ENCODE data around the gene DCAKD.
A peak's percentile ranks its signal among the peaks of the same experiment; 100 is the strongest.
"Not testable (repeated sequence)": the region's sequence is repeated elsewhere in the genome, so short reads cannot be mapped to it uniquely, and the experiment has no call there.

The DCAKD gene

GRCh38 chr17:45063198-45063597 is 11.8 kb upstream of the DCAKD start:
- FAIRE-seq, result no peak

GRCh38 chr17:45061606-45062205 is 10.3 kb upstream of the DCAKD start:
- FAIRE-seq, result no peak

- FAIRE-seq, result peak; percentile 97
Observed at GRCh38 chr17:45060797-45061605, 9.6 kb upstream of the DCAKD start, which contains the start of gene NMT1. Gene NMT1, plus strand, starts transcription at chr17:45061317. Its CDS starts 13 bp downstream, at chr17:45061330.

- FAIRE-seq, result no peak
Observed at GRCh38 chr17:45060382-45060796, 9.0 kb upstream of the DCAKD start.

- FAIRE-seq, result no peak
Observed at GRCh38 chr17:45052052-45052772, 780 bp upstream of the DCAKD start.

- FAIRE-seq, result not testable (repeated sequence)
Observed at GRCh38 chr17:45051720-45052051, 254 bp upstream of the DCAKD start.

- no peak for FAIRE-seq
Observed at GRCh38 chr17:45050481-45051059, 862 bp downstream of the DCAKD start.

GRCh38 chr17:45048795-45049563 is 2.5 kb downstream of the DCAKD start:
- no peak for FAIRE-seq

GRCh38 chr17:45046537-45047125 is 4.8 kb downstream of the DCAKD start:
- FAIRE-seq, result no peak

DNA sequence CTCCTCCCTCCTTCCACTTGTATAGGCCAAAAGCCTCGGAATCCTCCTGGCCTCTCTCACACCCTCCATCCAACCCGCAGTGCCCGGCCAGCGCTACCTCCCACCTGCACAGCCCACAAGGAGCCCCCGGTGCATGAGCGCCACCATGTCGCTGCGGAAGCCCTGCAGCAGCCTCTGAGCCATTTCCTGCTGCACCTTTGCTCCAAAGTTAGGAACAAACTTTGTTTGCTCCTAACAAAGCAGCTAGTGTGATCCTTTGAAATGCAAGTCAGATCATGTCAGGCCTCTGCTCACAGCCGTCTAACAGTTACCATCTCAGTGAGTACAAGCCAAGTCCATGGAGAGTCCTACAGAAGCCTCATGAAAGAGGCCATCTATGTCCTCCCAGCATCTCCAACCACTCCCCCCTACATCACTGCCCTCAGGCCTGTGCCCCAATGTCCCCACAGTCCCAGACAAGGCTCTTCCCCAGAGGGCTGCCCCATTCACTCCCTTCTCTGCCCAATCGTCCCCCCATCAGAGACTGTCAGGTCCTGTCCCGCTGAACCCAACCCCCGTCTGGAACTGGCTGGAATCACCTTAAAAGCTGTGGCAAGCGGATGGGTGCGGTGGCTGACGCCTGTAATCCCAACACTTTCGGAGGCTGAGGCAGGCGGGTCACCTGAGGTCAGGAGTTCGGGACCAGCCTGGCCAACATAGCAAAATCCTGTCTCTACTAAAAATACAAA is 7.5 kb downstream of the DCAKD start:
- no peak for FAIRE-seq

- FAIRE-seq, result no peak
Observed at GRCh38 chr17:45042346-45043120, 8.9 kb downstream of the DCAKD start.

GRCh38 chr17:45040459-45040858 is 11.0 kb downstream of the DCAKD start:
- FAIRE-seq, result no peak

GRCh38 chr17:45038728-45039634 is 12.5 kb downstream of the DCAKD start:
- no peak for FAIRE-seq

DNA sequence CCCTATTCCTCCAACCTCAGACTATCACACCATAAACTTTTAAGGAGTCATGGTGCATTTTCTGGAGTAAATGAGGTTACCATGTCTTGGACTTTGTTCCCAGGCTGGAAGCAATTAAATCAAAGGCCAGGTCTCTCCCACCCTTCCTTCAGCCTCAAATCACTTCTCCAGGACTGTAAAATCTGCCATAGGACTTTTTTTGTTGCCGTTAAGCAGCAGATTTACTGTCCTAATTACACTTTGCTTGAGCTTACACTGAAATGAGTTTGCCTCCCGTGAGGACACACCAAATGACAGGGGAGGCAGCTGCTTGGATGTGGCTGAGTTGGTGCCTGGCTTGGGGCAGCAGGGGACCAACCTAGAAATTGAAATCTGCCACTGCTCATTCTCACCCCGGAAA is 14.7 kb downstream of the DCAKD start:
- FAIRE-seq, result no peak

- FAIRE-seq, result no peak
Observed at GRCh38 chr17:45035848-45036247, 15.6 kb downstream of the DCAKD start.

GRCh38 chr17:45034599-45034998 is 16.8 kb downstream of the DCAKD start:
- FAIRE-seq, result no peak

GRCh38 chr17:45032174-45032541 is 19.3 kb downstream of the DCAKD start:
- FAIRE-seq, result no peak

DNA sequence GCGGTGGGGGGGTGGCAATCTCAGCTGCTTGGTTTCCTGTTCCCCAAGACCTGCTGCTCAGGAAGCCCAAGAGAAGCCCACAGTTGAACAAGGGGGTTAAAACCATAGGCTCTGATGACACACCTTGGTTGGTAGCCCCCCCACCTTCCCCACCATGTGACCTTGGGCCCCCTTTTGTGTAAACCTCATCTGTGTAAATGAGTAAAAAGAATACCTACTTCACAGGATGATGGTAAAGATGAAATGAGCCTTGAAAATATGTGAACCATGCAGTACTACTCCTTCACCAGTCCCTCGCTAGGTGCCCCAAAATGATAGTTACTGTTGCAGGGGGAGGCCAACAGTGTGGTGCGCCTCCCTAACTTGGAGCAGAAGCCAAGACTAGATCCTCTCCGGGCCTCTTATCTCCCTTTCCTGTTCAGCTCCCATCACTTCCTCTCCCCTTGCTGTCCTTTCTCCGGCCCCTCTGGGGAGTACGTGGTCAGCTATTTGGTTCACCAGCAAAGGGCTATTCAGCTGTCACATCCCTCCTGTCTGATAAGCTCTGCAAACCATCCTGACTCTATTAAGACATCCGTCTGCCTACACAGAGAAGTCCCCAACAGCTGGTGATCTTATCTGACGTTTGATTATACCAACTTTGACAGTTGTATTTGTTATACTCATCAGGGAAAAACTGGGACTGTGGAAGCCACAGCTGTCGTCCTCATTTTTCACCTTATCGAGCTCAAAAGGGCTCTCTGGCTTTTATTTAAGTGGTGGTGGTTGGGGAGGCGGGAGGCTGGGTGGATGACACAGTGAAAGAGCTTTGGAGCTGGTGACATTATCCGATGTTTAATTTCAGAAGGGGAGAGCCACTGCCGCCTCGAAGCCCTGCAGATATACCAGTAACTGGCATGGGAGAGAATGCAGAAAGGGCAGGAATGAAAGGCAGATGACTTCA is 19.9 kb downstream of the DCAKD start:
- FAIRE-seq, result no peak

DNA sequence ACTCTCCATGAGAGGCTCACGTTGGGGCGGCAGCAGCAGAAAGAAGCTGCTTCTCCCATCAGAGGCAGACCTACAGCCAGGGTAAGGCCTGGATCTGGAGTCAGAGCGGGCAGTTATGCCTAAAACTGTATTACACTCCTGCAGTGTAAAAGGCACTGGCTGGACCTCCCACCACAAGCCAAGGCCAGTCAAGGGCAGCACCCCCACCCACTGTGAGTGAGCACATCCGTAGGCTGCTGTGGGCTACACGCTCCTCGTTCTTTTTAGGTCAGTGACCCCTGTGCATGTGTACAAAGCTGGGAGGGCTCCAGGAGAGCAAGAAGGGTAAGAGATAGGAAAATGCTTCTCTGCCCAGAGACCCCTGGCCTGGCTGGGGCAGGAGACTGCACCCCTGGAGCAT is 20.7 kb downstream of the DCAKD start:
- FAIRE-seq, result no peak

Data from A204.1 (cell line).